ENCODE data around the gene EPN1. TPM values are rescaled to one million over a fixed set of nuclear protein-coding genes. Genes with fewer than 3 reads are reported as not detected.
A peak's percentile ranks its signal among the peaks of the same experiment; 100 is the strongest.

Gene EPN1
- total and polyA plus RNA-seq, 11 donors: 125 to 377 (median 188) TPM

DNA sequence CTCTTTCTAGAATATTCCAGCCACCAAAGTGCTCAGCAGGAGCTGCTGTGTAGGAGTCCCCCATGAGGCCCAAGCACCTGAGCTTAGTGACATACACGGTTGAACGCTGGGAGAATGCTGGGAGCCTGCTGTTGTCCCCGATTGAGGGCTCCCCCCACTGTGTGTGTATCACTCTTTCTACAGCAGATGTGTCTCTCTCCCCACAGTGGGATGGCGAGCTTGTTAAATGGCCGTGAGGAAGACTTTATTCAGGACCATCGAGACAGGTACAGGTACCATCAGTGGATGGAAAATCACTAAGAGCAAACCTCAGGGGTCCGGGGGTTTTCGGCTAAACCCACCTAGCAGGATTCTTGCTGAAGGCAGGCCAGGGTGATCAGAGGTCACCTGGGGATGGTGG is 22.7 kb downstream of the EPN1 start:
- intact Hi-C loops (cut with DNase I): no loop called here
- Histone ChIP-seq H3K27me3 (no peaks in the 10 kb centered on the region), H3K4me3 (no peak overlapping the region), H3K36me3 (peaks cover 0 to 83% (median 70%) of the 10 kb centered on the region in 9 donors), H3K9me3 (no peaks in the 10 kb centered on the region), H3K4me1 (no peaks in the 10 kb centered on the region), H3K27ac (no peak overlapping the region)
- TF ChIP-seq, protein P1, sequence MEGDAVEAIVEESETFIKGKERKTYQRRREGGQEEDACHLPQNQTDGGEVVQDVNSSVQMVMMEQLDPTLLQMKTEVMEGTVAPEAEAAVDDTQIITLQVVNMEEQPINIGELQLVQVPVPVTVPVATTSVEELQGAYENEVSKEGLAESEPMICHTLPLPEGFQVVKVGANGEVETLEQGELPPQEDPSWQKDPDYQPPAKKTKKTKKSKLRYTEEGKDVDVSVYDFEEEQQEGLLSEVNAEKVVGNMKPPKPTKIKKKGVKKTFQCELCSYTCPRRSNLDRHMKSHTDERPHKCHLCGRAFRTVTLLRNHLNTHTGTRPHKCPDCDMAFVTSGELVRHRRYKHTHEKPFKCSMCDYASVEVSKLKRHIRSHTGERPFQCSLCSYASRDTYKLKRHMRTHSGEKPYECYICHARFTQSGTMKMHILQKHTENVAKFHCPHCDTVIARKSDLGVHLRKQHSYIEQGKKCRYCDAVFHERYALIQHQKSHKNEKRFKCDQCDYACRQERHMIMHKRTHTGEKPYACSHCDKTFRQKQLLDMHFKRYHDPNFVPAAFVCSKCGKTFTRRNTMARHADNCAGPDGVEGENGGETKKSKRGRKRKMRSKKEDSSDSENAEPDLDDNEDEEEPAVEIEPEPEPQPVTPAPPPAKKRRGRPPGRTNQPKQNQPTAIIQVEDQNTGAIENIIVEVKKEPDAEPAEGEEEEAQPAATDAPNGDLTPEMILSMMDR (IDR thresholded peaks at IDR 0.05): no peak
- no peak for TF ChIP-seq POLR2A (IDR thresholded peaks at IDR 0.05)
- 93 to 96% (median 94%) methylated on average over 8 of the region's 8 CpGs for WGBS, 4 donors
- DNase-seq (no peak), ATAC-seq (no peak)

DNA sequence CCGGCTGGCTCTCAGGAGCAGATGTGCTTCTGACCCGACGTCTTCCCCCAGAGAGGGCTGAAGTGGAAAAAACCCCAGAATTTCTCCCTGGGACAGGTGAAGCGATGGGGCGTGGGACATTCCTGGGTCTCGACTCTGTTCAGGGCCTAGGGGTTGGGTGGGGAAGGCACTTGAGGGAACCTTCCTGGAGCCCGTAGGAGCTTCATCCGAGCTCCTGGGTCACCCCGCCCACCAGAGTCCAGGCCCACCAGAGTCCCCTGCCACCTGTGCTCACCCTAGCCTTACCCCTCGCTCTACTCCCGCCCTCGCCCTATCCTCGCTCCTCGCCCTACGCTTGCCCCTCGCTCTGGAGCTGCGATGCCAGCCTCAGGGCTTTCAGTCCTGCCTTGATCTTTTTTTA is 23.2 kb downstream of the EPN1 start:
- DNase-seq (peak in 1 of 5 donors; percentile 8), ATAC-seq (peak in 1 of 4 donors; percentile 23)
- no peak overlapping the region for H3K4me3 ChIP-seq
- TF ChIP-seq POLR2A (IDR thresholded peaks at IDR 0.05): no peak
- TF ChIP-seq, protein P1 (IDR thresholded peaks at IDR 0.05): no peak
- H3K4me1 ChIP-seq: no peaks in the 10 kb centered on the region
- no peaks in the 10 kb centered on the region for H3K27me3 ChIP-seq
- 92 to 97% (median 95%) methylated on average over 15 to 17 of the region's 17 CpGs for WGBS, 4 donors
- H3K9me3 ChIP-seq: no peaks in the 10 kb centered on the region
- H3K36me3 ChIP-seq: peaks cover 0 to 77% (median 64%) of the 10 kb centered on the region in 9 donors
- intact Hi-C loops (cut with DNase I): no loop called here
- H3K27ac ChIP-seq: no peak overlapping the region

DNA sequence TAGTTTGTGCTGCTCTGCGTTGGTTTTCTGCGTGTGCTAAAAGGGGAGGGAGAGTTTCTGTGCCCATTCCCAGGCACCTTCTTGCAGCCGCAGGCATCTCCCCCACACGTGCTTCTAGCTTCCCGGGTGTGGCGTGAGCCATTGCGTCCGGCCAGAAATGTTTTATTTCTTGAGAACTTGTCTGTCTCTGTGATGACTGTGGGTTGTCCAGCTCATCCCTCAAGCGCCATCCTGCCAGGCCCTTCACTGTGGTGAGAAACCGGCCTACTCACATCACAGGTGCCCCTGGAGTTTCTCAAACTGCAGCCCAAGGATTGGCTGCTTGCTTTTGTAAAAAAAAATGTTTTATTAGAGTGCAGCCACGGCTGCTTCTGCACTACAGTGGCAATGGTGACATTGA is 24.2 kb downstream of the EPN1 start:
- TF ChIP-seq, protein P1 (IDR thresholded peaks at IDR 0.05): no peak
- TF ChIP-seq POLR2A (IDR thresholded peaks at IDR 0.05): no peak
- H3K4me3 ChIP-seq: no peak overlapping the region
- intact Hi-C loops (cut with DNase I): no loop called here
- H3K9me3 ChIP-seq: no peaks in the 10 kb centered on the region
- no peaks in the 10 kb centered on the region for H3K27me3 ChIP-seq
- H3K36me3 ChIP-seq: peaks cover 0 to 68% (median 55%) of the 10 kb centered on the region in 9 donors
- WGBS, 4 donors: 79 to 84% (median 81%) methylated on average over 11 of the region's 11 CpGs
- no peak overlapping the region for H3K27ac ChIP-seq
- no peak for ATAC-seq
- DNase-seq: peak in 1 of 5 donors; percentile 18
- H3K4me1 ChIP-seq: peaks cover 0 to 5% (median 0%) of the 10 kb centered on the region in 12 donors

DNA sequence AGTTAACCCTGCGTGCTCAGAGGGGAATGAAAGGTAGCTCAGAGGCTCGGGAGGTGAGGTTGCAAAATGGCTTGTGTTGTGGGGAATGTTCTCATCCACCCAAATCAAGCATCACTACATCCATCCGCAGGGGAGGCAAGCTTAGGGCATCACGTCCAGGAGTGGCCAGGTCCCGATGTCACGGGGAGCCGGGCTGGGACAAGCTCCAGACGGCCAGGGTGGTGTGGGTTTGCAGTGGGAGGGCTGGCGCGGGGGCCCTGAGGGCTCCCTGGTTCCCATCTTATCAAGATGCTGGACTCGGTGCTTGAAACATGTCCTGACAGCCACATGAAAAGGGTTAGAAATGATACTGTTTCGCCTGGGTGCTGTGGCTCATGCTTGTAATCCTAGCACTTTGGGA is 25.8 kb downstream of the EPN1 start:
- intact Hi-C loops (cut with DNase I): no loop called here
- Histone ChIP-seq H3K36me3 (peaks cover 0 to 52% (median 41%) of the 10 kb centered on the region in 9 donors), H3K4me1 (peaks cover 0 to 5% (median 0%) of the 10 kb centered on the region in 12 donors), H3K9me3 (no peaks in the 10 kb centered on the region), H3K27me3 (no peaks in the 10 kb centered on the region), H3K27ac (no peak overlapping the region), H3K4me3 (no peak overlapping the region)
- peak in 1 of 5 donors; percentile 12 for DNase-seq
- 88 to 96% (median 95%) methylated on average over 10 to 12 of the region's 12 CpGs for WGBS, 4 donors
- ATAC-seq: no peak
- TF ChIP-seq, protein P1 (IDR thresholded peaks at IDR 0.05): no peak
- TF ChIP-seq POLR2A (IDR thresholded peaks at IDR 0.05): no peak

All from heart left ventricle (tissue), 16 donors.